Endothelial cell (in vitro differentiated cells): ENCODE measurements around the gene MAP1B. TPM values are rescaled to one million over a fixed set of nuclear protein-coding genes. Genes with fewer than 3 reads are reported as not detected.

Experiments
- DNase-seq: peaks from one replicate; pipeline ENCODE4 v3.0.0; 2021; ENCODE audit warnings: low spot score
- H3K27ac Mint-ChIP-seq: one replicate; pipeline ENCODE4 v1.8.0; 2021; ENCODE audit warnings: mixed read lengths, inconsistent platforms; ENCODE audit not compliant: unreplicated experiment
- H3K27me3 Mint-ChIP-seq: one replicate; pipeline ENCODE4 v1.8.0; 2021; ENCODE audit warnings: mild to moderate bottlenecking, moderate library complexity, mixed read lengths, inconsistent platforms; ENCODE audit not compliant: unreplicated experiment
- H3K36me3 Mint-ChIP-seq: one replicate; pipeline ENCODE4 v1.8.0; 2021; ENCODE audit warnings: mild to moderate bottlenecking, low read depth, mixed read lengths, inconsistent platforms; ENCODE audit not compliant: unreplicated experiment
- H3K4me1 Mint-ChIP-seq: one replicate; pipeline ENCODE4 v1.8.0; 2021; ENCODE audit warnings: mild to moderate bottlenecking, mixed read lengths, inconsistent platforms; ENCODE audit not compliant: unreplicated experiment
- H3K4me3 Mint-ChIP-seq: one replicate; pipeline ENCODE4 v1.8.0; 2021; ENCODE audit warnings: mild to moderate bottlenecking, mixed read lengths, inconsistent platforms; ENCODE audit not compliant: unreplicated experiment
- H3K9me3 Mint-ChIP-seq: one replicate; pipeline ENCODE4 v1.8.0; 2021; ENCODE audit warnings: mixed read lengths, inconsistent platforms; ENCODE audit not compliant: unreplicated experiment
- total RNA-seq: library from RNA; stranded (reverse); fragmentation: NEBNext Ultra II Directional; extraction: Animal tissue kit (Norgen Biotek cat#: 25700); gene quantifications from one replicate; pipeline ENCODE4 v1.2.1, GENCODE V29; 2021; ENCODE audit not compliant: unreplicated experiment
- TF ChIP-seq, protein P1 (sequence below): fragments of 200-600 bp; sonication (generic); IDR thresholded peaks from one replicate; pipeline ENCODE4 v1.5.0; 2021; ENCODE audit warnings: antibody characterized with exemption; ENCODE audit not compliant: unreplicated experiment

MAP1B gene
- total RNA-seq, 1 donor from 2014 or later = 251 TPM

DNA sequence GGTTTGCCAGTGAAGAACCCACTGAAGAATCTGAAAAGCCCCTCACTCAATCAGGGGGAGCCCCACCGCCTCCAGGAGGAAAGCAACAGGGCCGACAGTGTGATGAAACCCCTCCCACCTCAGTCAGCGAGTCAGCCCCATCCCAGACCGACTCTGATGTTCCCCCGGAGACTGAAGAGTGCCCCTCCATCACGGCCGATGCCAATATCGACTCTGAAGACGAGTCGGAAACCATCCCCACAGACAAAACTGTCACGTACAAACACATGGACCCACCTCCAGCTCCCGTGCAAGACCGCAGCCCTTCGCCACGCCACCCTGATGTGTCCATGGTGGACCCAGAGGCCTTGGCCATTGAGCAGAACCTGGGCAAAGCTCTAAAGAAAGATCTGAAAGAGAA, 92.4 kb downstream of the MAP1B start:
- Mint-ChIP-seq H3K27ac (peak overlapping the region; percentile 59), H3K27me3 (peaks cover 5% of the 10 kb centered on the region), H3K4me3 (peak overlapping the region; percentile 58), H3K9me3 (no peaks in the 10 kb centered on the region), H3K4me1 (peaks cover 14% of the 10 kb centered on the region), H3K36me3 (peaks cover 83% of the 10 kb centered on the region)
- DNase-seq = no peak
- TF ChIP-seq, protein P1, sequence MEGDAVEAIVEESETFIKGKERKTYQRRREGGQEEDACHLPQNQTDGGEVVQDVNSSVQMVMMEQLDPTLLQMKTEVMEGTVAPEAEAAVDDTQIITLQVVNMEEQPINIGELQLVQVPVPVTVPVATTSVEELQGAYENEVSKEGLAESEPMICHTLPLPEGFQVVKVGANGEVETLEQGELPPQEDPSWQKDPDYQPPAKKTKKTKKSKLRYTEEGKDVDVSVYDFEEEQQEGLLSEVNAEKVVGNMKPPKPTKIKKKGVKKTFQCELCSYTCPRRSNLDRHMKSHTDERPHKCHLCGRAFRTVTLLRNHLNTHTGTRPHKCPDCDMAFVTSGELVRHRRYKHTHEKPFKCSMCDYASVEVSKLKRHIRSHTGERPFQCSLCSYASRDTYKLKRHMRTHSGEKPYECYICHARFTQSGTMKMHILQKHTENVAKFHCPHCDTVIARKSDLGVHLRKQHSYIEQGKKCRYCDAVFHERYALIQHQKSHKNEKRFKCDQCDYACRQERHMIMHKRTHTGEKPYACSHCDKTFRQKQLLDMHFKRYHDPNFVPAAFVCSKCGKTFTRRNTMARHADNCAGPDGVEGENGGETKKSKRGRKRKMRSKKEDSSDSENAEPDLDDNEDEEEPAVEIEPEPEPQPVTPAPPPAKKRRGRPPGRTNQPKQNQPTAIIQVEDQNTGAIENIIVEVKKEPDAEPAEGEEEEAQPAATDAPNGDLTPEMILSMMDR = no peak

- no peak for DNase-seq
- no peak overlapping the region for H3K4me3 Mint-ChIP-seq
- no peak overlapping the region for H3K27ac Mint-ChIP-seq
- H3K36me3 Mint-ChIP-seq = peaks cover 71% of the 10 kb centered on the region
- no peaks in the 10 kb centered on the region for H3K9me3 Mint-ChIP-seq
- TF ChIP-seq, protein P1 = no peak
- H3K27me3 Mint-ChIP-seq = peaks cover 3% of the 10 kb centered on the region
- H3K4me1 Mint-ChIP-seq = peaks cover 7% of the 10 kb centered on the region
Measured at GRCh38 chr5:72202331-72202825, 95.1 kb downstream of the MAP1B start.

DNA sequence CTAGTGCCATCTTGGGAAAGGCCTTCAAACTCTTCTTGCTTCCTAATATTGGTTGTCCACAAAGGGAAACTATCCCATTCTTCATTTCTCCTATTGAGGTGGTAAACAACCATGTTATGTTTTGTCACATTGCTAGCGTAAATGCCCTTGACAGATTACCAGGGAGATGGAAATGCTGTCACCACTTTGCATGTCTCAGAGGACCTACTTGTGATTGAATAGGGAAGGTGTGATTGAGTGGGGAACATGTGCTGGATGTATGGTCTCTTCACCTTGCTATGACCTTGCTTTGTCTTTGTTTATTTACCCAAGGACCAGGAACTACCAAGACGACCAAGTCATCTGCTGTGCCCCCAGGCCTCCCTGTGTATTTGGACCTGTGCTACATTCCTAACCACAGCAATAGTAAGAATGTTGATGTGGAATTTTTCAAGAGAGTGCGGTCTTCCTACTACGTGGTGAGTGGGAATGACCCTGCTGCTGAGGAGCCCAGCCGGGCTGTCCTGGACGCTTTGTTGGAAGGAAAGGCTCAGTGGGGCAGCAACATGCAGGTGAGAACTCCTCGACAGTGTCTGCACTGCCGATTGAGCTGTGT, 96.1 kb downstream of the MAP1B start:
- Mint-ChIP-seq H3K27ac (no peak overlapping the region), H3K4me1 (peaks cover 5% of the 10 kb centered on the region), H3K9me3 (no peaks in the 10 kb centered on the region), H3K4me3 (no peak overlapping the region), H3K36me3 (peaks cover 62% of the 10 kb centered on the region), H3K27me3 (peaks cover 3% of the 10 kb centered on the region)
- TF ChIP-seq, protein P1 = no peak
- DNase-seq = no peak

- Mint-ChIP-seq H3K9me3 (no peaks in the 10 kb centered on the region), H3K4me3 (no peak overlapping the region), H3K27ac (no peak overlapping the region), H3K27me3 (peaks cover 3% of the 10 kb centered on the region), H3K36me3 (peaks cover 50% of the 10 kb centered on the region), H3K4me1 (peaks cover 6% of the 10 kb centered on the region)
- no peak for DNase-seq
- TF ChIP-seq, protein P1 = no peak
Measured at GRCh38 chr5:72204946-72205345, 97.7 kb downstream of the MAP1B start.

DNA sequence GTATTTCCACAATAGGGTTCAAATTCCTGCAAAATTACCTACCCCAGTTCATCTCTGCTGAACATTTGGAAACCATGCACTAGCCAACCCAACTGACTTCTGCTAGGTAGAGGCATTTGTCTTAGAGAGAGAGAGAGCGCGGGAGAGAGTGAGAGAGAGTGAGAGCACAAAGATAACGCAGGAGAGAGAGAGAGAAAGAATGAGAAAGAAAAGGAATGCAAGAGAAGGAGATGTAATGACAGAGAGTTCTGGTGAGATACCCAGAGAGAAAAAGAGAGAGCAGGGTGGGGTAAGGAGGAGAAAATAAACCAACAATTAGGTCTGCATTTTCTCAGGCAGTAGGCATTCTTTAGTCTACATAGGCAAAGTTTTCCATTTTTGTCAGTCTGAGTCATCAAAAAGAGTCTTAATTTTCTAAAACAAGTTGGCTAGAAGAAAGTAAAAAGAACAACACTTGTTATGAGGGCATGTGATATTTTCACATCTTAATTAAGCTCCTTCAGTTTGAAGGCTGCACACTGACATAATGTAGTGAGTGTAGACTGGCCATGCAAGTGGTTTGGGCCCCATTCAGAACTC, 98.2 kb downstream of the MAP1B start:
- H3K4me3 Mint-ChIP-seq = no peak overlapping the region
- no peak overlapping the region for H3K27ac Mint-ChIP-seq
- no peak for DNase-seq
- TF ChIP-seq, protein P1 = no peak
- peaks cover 3% of the 10 kb centered on the region for H3K27me3 Mint-ChIP-seq
- no peaks in the 10 kb centered on the region for H3K9me3 Mint-ChIP-seq
- H3K4me1 Mint-ChIP-seq = peaks cover 6% of the 10 kb centered on the region
- H3K36me3 Mint-ChIP-seq = peaks cover 44% of the 10 kb centered on the region
